GM23248 (cell line): ENCODE data around the gene DDX39B. TPM values are rescaled to one million over a fixed set of nuclear protein-coding genes. Genes with fewer than 3 reads are reported as not detected.
"Not testable (repeated sequence)": the region's sequence is repeated elsewhere in the genome, so short reads cannot be mapped to it uniquely, and the experiment has no call there.

Experiments used
- DNase-seq: peaks from one replicate; pipeline ENCODE4 v3.0.0-alpha.2; 2015
- H2AFZ ChIP-seq: fragments of 200-600 bp; sonication (generic); 2 replicates; pipeline ENCODE4 v1.6.1; 2016; ENCODE audit warnings: antibody characterized with exemption
- H3F3A ChIP-seq: fragments of 200-600 bp; sonication (generic); 2 replicates; pipeline ENCODE4 v1.6.1; 2016; ENCODE audit warnings: mild to moderate bottlenecking, antibody characterized with exemption, mixed run types; ENCODE audit not compliant: insufficient read depth
- H3K27ac ChIP-seq: fragments of 200-600 bp; sonication (generic); 2 replicates; pipeline ENCODE4 v1.5.1; 2016; ENCODE audit warnings: mild to moderate bottlenecking
- H3K27me3 ChIP-seq: fragments of 200-600 bp; sonication (generic); replicated peaks from 2 replicates; pipeline ENCODE4 v1.6.1; 2016; ENCODE audit warnings: mild to moderate bottlenecking; ENCODE audit not compliant: insufficient read depth
- H3K36me3 ChIP-seq: fragments of 200-600 bp; sonication (generic); 2 replicates; pipeline ENCODE4 v1.6.1; 2016; ENCODE audit warnings: low read depth, mild to moderate bottlenecking
- H3K4me1 ChIP-seq: fragments of 200-600 bp; sonication (generic); 2 replicates; pipeline ENCODE4 v1.6.1; 2016; ENCODE audit warnings: mild to moderate bottlenecking; ENCODE audit not compliant: insufficient read depth
- H3K4me2 ChIP-seq: fragments of 200-600 bp; sonication (generic); one replicate; pipeline ENCODE4 v1.6.1; 2016; ENCODE audit warnings: mild to moderate bottlenecking; ENCODE audit not compliant: unreplicated experiment
- H3K4me3 ChIP-seq: fragments of 200-600 bp; sonication (generic); 2 replicates; pipeline ENCODE4 v1.5.1; 2016; ENCODE audit warnings: mild to moderate bottlenecking
- H3K79me2 ChIP-seq: fragments of 200-600 bp; sonication (generic); 2 replicates; pipeline ENCODE4 v1.6.1; 2016; ENCODE audit warnings: mild to moderate bottlenecking; ENCODE audit not compliant: insufficient read depth
- H3K9ac ChIP-seq: fragments of 200-600 bp; sonication (generic); 2 replicates; pipeline ENCODE4 v1.6.1; 2016; ENCODE audit warnings: mild to moderate bottlenecking
- H3K9me2 ChIP-seq: fragments of 200-600 bp; sonication (generic); 2 replicates; pipeline ENCODE4 v1.6.1; 2016; ENCODE audit warnings: mixed run types, mild to moderate bottlenecking, moderate library complexity; ENCODE audit not compliant: insufficient read depth
- H3K9me3 ChIP-seq: fragments of 200-600 bp; sonication (generic); one replicate; pipeline ENCODE4 v1.6.1; 2017; ENCODE audit warnings: low read depth
- H4K20me1 ChIP-seq: fragments of 200-600 bp; sonication (generic); 2 replicates; pipeline ENCODE4 v1.6.0; 2016; ENCODE audit not compliant: insufficient read depth
- EZH2 ChIP-seq: fragments of 200-600 bp; sonication (generic); IDR thresholded peaks from 2 replicates; pipeline ENCODE4 v1.6.1; 2018; ENCODE audit warnings: antibody characterized with exemption, mild to moderate bottlenecking; ENCODE audit not compliant: insufficient read depth, poor library complexity, severe bottlenecking
- EZH2phosphoT487 ChIP-seq: fragments of 200-600 bp; sonication (generic); IDR thresholded peaks from 2 replicates; pipeline ENCODE4 v1.6.1; 2018; ENCODE audit warnings: antibody characterized with exemption, moderate library complexity, mild to moderate bottlenecking, low read depth; ENCODE audit not compliant: insufficient read depth
- WGBS, 2 experiments: methylation state at CpG; one replicate each; pipeline ENCODE4 v1.1.6; 2015 to 2017; ENCODE audit warnings: low lambda C conversion rate in 2 of 2, low coverage in 1 of 2; ENCODE audit errors: missing lambda C conversion rate in 2 of 2; 5-methylcytosine and 5-hydroxymethylcytosine counted together
- in situ Hi-C: fragments of 300-500 bp; cut with MboI; formaldehyde crosslinking; loops from 2 replicates; pipeline ENCODE4 v1.15.0; 2020
- polyA plus RNA-seq: library from polyadenylated mRNA; unstranded; fragments of >200 nt; fragmentation: Nextera tagmentation; extraction: Ambion mirVana; gene quantifications from 2 replicates; pipeline ENCODE4 v1.2.1, GENCODE V29; 2016
- total RNA-seq: library from RNA; depleted of rRNA; stranded (reverse); fragments of >200 nt; shearing (Covaris generic); gene quantifications from 2 replicates; pipeline ENCODE4 v1.2.3, GENCODE V29; 2014

The DDX39B gene
- total and polyA plus RNA-seq, 2 experiments from 2014 or later, result 197 to 415 TPM

GRCh38 chr6:31498748-31499147 lies 43.1 kb downstream of the DDX39B start:
- peaks cover 52% of the 10 kb centered on the region for H3K79me2 ChIP-seq
- no peak overlapping the region; the same call in 1 of the 2 replicates for H3K9ac ChIP-seq
- TF ChIP-seq EZH2 (no peak), EZH2phosphoT487 (no peak)
- H3K36me3 ChIP-seq, result no peaks in the 10 kb centered on the region
- H3K4me2 ChIP-seq, result peak overlapping the region; percentile 32
- H2AFZ ChIP-seq, result peak overlapping the region; percentile 39
- peaks cover 24% of the 10 kb centered on the region for H3F3A ChIP-seq
- peak; percentile 55 for DNase-seq
- no peaks in the 10 kb centered on the region for H3K9me3 ChIP-seq
- in situ Hi-C loops, result loop anchor here (10.0 kb wide), 1 partner anchor 96 kb away; the partner anchor contains the start of gene NCR3
- 12 to 18% methylated on average over 20 to 21 of the region's 21 CpGs for WGBS, 2 experiments
- H3K27me3 ChIP-seq, result no peaks in the 10 kb centered on the region
- H4K20me1 ChIP-seq, result no peaks in the 10 kb centered on the region
- H3K4me3 ChIP-seq, result peak overlapping the region; percentile 91
- H3K4me1 ChIP-seq, result peaks cover 9% of the 10 kb centered on the region
- H3K27ac ChIP-seq, result no peak overlapping the region
- H3K9me2 ChIP-seq, result no peaks in the 10 kb centered on the region

GRCh38 chr6:31497531-31498476 lies 44.0 kb downstream of the DDX39B start, which contains the start of gene MICB:
Gene MICB (plus strand): TSS chr6:31498145. CDS start chr6:31498194, 49 bp downstream.
- Histone ChIP-seq H3K36me3 (no peaks in the 10 kb centered on the region), H4K20me1 (no peaks in the 10 kb centered on the region), H3K9me2 (no peaks in the 10 kb centered on the region), H3K9ac (peak within 1 kb of the TSS; percentile 72), H3K9me3 (no peaks in the 10 kb centered on the region), H3K79me2 (peaks cover 49% of the 10 kb centered on the region), H3K4me3 (peak within 1 kb of the TSS; percentile 91), H3K27ac (peak within 1 kb of the TSS; percentile 30), H3F3A (peaks cover 24% of the 10 kb centered on the region), H2AFZ (peak within 1 kb of the TSS; percentile 83), H3K4me1 (peaks cover 9% of the 10 kb centered on the region), H3K4me2 (peak within 1 kb of the TSS; percentile 99), H3K27me3 (no peaks in the 10 kb centered on the region)
- 3 to 5% methylated on average over 51 to 62 of the region's 64 CpGs for WGBS, 2 experiments
- in situ Hi-C loops, result loop anchor here (10.0 kb wide), 1 partner anchor 97 kb away; the partner anchor contains the start of gene NCR3
- TF ChIP-seq EZH2 (no peak), EZH2phosphoT487 (no peak)
- peak; percentile 90 for DNase-seq

- not testable (repeated sequence) for DNase-seq, H3K27me3 ChIP-seq, H4K20me1 ChIP-seq, H3K9me3 ChIP-seq, H3K9me2 ChIP-seq, H3K4me1 ChIP-seq, H3K36me3 ChIP-seq
- WGBS, 2 experiments, result 58 to 65% methylated on average over 4 of the region's 4 CpGs
- peak overlapping the region; percentile 99 for H3K4me2 ChIP-seq
- H3K27ac ChIP-seq, result peak overlapping the region; percentile 30; the same call in 1 of the 2 replicates
- in situ Hi-C loops, result loop anchor here (10.0 kb wide), 1 partner anchor 98 kb away; the partner anchor contains the start of gene NCR3
- peak overlapping the region; percentile 72; the same call in 1 of the 2 replicates for H3K9ac ChIP-seq
- peak overlapping the region; percentile 83; the same call in 1 of the 2 replicates for H2AFZ ChIP-seq
- 0 out of 2 replicates have a peak overlapping the region, but pooled peaks have one; percentile 91 for H3K4me3 ChIP-seq
- H3F3A ChIP-seq, result peaks cover 20% of the 10 kb centered on the region
- H3K79me2 ChIP-seq, result peaks cover 39% of the 10 kb centered on the region
Observed at GRCh38 chr6:31496826-31497225, 45.0 kb downstream of the DDX39B start.

- Histone ChIP-seq H2AFZ (peak overlapping the region; percentile 93; the same call in 1 of the 2 replicates), H3K27me3 (no peaks in the 10 kb centered on the region), H3K79me2 (peaks cover 27% of the 10 kb centered on the region), H3K4me3 (peak overlapping the region; percentile 87), H3F3A (peaks cover 20% of the 10 kb centered on the region), H4K20me1 (no peaks in the 10 kb centered on the region), H3K9ac (peak overlapping the region; percentile 78), H3K27ac (peak overlapping the region; percentile 73), H3K36me3 (no peaks in the 10 kb centered on the region), H3K4me1 (peaks cover 9% of the 10 kb centered on the region), H3K4me2 (peak overlapping the region; percentile 88), H3K9me3 (no peaks in the 10 kb centered on the region), H3K9me2 (no peaks in the 10 kb centered on the region)
- no peak for TF ChIP-seq EZH2phosphoT487
- TF ChIP-seq EZH2, result no peak
- peak; percentile 63 for DNase-seq
- 40 to 52% methylated on average over 2 of the region's 2 CpGs for WGBS, 2 experiments
- in situ Hi-C loops, result loop anchor here (10.0 kb wide), 1 partner anchor 99 kb away; the partner anchor contains the start of gene NCR3
Observed at GRCh38 chr6:31495580-31495979, 46.2 kb downstream of the DDX39B start.
